Muscle of arm (tissue), 14 donors: Measurements from ENCODE around the gene FILIP1. TPM values are rescaled to one million over a fixed set of nuclear protein-coding genes. Genes with fewer than 3 reads are reported as not detected.

Source experiments
- DNase-seq: peaks from one replicate; pipeline ENCODE4 v3.0.0-alpha.2; 2013
- long read RNA-seq, 11 donors: transcript quantifications; one replicate each; lab custom pipeline, GENCODE V29; 2026
- polyA plus RNA-seq, 12 donors: library from polyadenylated mRNA; unstranded; fragments of 120-200 nt; gene quantifications; one replicate each; pipeline ENCODE4 v1.2.1, GENCODE V29; 2013; ENCODE audit not compliant: insufficient read length in 12 of 12

FILIP1 gene, protein sequence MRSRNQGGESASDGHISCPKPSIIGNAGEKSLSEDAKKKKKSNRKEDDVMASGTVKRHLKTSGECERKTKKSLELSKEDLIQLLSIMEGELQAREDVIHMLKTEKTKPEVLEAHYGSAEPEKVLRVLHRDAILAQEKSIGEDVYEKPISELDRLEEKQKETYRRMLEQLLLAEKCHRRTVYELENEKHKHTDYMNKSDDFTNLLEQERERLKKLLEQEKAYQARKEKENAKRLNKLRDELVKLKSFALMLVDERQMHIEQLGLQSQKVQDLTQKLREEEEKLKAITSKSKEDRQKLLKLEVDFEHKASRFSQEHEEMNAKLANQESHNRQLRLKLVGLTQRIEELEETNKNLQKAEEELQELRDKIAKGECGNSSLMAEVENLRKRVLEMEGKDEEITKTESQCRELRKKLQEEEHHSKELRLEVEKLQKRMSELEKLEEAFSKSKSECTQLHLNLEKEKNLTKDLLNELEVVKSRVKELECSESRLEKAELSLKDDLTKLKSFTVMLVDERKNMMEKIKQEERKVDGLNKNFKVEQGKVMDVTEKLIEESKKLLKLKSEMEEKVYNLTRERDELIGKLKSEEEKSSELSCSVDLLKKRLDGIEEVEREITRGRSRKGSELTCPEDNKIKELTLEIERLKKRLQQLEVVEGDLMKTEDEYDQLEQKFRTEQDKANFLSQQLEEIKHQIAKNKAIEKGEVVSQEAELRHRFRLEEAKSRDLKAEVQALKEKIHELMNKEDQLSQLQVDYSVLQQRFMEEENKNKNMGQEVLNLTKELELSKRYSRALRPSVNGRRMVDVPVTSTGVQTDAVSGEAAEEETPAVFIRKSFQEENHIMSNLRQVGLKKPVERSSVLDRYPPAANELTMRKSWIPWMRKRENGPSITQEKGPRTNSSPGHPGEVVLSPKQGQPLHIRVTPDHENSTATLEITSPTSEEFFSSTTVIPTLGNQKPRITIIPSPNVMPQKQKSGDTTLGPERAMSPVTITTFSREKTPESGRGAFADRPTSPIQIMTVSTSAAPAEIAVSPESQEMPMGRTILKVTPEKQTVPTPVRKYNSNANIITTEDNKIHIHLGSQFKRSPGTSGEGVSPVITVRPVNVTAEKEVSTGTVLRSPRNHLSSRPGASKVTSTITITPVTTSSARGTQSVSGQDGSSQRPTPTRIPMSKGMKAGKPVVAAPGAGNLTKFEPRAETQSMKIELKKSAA (N-terminal part only)
- polyA plus RNA-seq = 100 to 1,000 TPM in 1 of 12 donors, 10 to 100 TPM in 11; 17.8 to 282 (median 54.3) TPM
- long read RNA-seq, donor 1 = 0 reads
- long read RNA-seq, donor 2, partial matches to known transcripts = 33 of 43 reads
- long read RNA-seq, donor 2, other reads (novel, unspliced or antisense) = 10 of 43 reads
- long read RNA-seq, donor 3 = 0 reads
- long read RNA-seq, donor 4, partial matches to known transcripts = 8 of 8 reads
- long read RNA-seq, donor 4, other reads (novel, unspliced or antisense) = 0 of 8 reads
- long read RNA-seq, donor 5, partial matches to known transcripts = 17 of 17 reads
- long read RNA-seq, donor 5, other reads (novel, unspliced or antisense) = 0 of 17 reads
- long read RNA-seq, donor 6, partial matches to known transcripts = 15 of 15 reads
- long read RNA-seq, donor 6, other reads (novel, unspliced or antisense) = 0 of 15 reads
- long read RNA-seq, donor 7, partial matches to known transcripts = 7 of 7 reads
- long read RNA-seq, donor 7, other reads (novel, unspliced or antisense) = 0 of 7 reads
- long read RNA-seq, donor 8, partial matches to known transcripts = 21 of 21 reads
- long read RNA-seq, donor 8, other reads (novel, unspliced or antisense) = 0 of 21 reads
- long read RNA-seq, donor 9 = 0 reads
- long read RNA-seq, donor 10, partial matches to known transcripts = 16 of 16 reads
- long read RNA-seq, donor 10, other reads (novel, unspliced or antisense) = 0 of 16 reads
- long read RNA-seq, donor 11, partial matches to known transcripts = 7 of 7 reads
- long read RNA-seq, donor 11, other reads (novel, unspliced or antisense) = 0 of 7 reads

DNA sequence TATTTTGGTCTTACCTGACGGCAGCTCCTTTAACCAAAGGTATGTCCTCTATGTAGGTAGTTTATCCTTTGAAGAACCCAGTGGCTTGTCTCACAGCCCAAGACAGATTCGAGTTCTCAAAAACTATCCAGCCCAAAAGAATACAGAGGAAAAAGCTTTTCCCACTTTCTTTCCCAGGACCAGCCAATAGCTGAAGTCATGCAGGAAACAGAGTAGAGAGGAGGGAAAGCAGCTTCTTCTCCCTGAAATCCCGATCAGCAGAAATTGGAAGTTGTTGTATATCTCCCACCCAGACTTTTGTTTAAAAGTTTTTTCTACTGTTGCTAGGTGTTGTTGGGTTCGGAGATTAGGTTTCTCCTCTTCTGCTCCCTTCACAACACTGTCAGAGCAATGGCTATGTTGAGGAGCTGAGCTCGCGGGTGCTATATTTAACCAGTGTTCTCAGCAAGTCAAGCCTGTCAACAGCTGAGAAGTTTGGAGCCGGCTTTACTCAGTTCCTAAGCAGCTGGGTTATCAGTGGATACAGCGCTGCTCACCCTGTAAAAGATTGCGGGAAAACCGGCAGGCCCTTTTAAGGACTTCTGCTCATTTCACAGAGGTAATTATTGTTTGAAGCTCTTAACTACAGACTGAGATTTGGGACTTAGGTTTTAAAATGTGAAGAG, at the start of gene FILIP1:
TSS of gene FILIP1 (minus strand) at position 401 of the 665 bp plus-strand sequence. CDS start 78,828 bp downstream, outside the sequence.
- peak; percentile 87 for DNase-seq

DNA sequence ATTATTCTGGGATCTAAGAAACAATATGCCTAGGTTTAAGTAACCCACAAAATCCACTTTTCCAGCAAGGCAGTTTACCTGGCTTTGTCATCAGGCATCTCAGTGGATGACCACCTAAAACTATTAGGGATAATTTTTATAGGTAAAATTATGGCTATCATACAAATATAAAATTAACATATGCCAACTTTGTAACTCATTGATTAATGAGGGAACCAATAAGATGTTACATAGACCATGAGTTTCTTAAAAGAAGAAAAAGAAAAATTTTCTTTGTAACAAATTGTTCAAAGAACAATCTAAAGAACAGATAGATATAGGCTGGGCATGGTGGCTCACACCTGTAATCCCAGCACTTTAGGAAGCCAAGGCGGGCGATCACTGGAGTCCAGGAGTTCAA, 49.7 kb upstream of the FILIP1 start:
- no peak for DNase-seq

DNA sequence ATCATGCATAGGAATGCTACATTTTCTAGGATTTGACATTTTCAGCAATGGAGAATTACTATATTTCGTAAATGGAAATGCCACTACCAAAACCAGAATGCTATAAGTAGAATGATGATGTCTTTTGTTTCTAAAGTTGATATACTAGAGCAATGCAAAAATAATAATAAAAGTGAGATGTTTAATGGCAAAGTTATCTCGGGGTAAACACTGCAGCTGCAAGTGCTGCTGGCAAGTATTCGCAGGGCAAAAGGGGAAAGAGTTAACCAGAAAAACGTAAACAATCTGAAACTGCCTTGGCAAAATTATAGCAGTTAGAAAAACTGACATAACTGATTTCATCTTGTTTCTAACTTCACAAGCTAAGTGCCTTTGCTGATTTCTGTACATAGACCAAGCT, 45.5 kb upstream of the FILIP1 start:
- no peak for DNase-seq

DNA sequence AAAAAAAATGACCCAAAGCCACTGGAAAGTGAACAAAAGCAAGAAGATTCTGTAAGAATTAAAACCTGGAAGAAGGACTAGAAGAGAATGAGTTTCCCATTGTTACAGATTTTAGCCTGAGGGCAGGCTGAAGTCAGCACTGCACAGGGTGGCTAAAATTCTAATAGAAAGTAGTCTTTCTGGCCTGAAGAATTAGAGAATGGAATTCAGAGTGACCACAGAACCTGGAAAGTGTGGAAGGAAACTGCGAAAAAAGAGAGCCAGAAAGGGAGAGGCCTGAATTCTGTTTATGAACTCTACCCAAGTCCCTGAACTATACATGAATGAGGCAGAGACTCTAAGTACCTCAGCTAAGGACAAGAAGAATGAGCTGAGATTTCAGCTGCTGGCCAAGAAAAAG, 38.9 kb upstream of the FILIP1 start:
- no peak for DNase-seq

DNA sequence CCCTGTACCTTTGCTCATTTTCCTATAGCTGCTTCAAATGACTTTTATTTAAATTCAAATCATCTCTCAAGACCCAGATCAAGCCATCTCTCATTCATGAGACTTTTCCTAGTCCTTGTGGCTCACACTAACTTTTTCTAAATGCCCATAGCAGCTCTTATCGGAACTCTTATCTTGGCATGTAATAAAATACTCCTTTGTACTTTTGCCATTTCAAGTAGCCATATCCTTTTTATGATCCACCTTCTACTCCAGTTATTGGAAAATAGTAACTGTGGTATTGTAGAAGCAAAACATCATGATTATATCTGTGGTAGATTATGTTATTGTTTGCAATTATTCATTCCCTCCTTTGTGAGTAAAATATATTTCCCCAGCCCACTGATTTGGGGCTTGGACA, 37.6 kb upstream of the FILIP1 start:
- DNase-seq = no peak

DNA sequence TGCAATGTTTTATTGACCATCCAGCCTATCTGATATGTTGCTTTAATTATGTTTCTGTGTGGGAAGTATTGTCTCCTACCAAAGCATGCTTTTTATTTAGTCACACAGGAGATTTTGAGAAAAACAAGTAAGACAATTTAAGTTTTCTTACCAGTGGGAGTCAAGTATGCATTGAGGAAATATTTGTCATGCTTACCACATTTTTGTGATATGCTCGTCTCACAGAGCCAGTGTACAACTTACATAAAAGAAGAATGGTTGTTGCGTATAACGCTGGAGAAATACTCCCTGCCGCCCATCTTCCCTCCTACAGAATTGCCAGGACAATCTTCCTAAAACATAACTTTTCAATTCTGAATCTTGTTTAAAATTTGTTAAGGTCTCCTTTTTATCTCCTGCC, 37.1 kb upstream of the FILIP1 start:
- DNase-seq = no peak

DNA sequence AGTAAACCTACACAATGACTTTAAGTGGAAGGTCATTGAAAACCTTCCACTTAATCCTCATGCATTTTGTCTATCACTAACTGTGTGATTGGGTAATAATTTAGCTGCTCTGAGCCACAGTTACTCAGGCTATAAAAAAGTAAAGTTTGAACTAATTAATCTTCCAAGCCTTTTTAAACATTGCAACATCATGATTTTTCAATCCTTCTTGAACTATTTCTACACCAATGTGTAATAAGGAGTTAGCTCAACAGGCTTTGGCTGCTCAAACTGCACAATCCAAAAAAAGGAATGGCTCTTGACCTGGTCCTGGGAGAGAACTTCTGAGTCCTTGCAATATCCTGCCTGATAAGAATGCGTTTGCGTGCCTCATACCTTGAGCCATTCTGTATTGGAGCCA, 34.8 kb upstream of the FILIP1 start:
- DNase-seq = no peak

DNA sequence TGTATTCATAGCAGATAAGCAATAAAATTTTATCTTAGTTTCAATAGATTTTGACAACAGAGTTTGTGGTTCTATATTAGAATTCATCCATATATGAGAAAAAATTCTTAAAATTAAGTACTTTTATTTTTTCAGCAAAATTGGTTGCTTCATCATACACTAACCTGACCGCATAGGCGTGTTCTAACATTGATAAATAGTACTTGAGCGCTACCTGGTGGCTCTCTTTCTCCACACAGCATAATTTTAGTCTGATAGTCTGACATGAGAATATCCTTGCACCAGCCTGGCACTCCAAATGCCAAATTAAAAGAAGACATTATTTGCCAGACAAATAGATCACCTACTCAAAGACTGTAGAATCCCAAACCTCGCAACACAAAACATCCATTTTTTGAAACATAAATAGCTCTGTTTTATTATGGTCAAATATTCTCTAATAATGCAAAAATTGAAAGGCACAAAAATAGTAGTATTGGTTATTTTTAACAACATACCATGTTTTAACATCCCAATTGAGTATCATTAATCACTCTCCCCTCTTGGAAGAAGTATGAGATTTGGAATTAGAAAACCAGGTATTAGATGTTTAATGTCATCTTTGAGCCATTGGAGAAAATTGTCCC, 33.0 kb upstream of the FILIP1 start:
- DNase-seq = peak; percentile 70

DNA sequence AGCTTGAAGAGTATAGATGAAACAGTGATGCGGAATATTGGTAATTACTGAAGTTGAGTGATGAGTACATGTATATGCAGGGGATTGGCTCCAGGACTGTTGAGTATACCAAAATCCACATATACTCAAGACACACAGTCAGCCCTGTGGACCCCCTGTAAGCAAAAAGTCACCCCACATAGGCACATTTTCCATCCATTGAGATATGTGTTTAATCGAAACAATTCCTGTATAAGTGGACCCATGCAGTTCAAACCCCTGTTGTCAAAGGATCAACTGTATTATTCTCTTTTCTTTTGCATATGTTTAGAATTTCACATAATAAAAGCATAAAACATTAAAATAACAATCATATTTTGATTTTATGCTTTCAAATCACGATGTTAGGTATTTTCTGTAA, 32.1 kb upstream of the FILIP1 start:
- no peak for DNase-seq

DNA sequence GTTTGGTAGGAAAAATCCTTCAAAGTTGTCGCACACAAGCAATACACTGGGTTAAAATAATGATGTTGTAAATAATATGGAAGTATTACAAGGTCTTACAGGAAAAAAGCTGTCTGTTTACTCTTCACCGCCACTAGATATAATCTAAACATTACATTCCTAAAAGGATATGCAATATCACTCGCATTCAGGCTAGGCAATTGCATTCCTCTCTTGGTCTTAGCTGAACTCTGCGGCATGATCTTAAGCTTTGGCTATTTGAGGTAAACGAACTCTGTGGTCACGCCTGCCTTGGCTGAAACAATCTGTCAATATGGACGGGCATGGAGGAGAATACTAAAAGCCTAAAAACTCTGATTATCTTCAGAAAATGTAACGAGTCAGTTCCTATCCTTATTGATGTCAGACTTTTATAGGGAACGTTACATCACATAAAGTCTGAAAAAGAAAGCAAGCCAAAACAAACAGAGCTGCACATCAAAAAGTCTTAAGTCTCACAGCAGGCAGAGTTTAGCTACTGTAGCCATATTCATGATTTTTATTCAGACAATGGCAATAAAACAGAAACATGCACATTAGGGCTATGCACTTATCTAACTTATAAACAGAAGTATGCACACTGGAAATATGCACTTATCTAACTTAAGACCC, 30.8 kb upstream of the FILIP1 start:
- peak; percentile 24 for DNase-seq

DNA sequence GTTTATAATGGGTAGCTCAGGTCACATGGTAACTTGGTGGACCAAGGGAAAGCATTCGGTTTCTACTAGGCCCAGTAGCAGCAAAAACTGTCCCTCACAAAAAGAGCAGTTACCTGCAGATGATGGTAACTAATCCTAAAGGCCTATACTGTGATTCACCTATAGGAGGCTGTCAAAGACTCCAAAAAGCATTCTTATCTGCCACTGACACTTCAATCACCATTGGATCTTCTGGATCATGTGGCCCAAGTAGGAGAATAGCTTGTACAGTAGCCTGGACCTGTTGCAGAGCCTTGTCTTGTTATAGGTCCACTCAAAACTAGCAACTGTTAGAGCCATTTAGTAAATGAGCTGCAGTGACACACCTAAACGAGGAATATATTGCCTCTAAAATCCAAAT, 23.2 kb upstream of the FILIP1 start:
- no peak for DNase-seq

DNA sequence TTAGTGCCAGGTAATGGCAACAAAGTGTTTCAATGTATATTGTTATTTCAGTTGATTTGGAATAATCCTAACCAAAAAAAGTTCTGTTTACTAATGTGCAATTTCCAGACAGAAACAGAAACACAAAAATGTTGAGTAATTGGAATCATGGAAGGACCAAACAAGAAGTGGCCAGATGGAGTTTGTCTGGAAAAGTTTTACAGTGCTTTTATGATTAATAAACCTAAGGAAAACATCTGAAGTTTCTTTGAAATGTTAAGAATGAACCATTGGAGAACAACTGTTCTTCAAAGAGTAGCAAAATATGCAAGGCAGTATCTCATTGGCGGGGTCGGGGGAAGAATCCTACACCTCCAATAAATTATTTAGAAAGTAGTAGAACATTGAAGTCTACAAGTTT, 19.0 kb upstream of the FILIP1 start:
- DNase-seq = no peak

DNA sequence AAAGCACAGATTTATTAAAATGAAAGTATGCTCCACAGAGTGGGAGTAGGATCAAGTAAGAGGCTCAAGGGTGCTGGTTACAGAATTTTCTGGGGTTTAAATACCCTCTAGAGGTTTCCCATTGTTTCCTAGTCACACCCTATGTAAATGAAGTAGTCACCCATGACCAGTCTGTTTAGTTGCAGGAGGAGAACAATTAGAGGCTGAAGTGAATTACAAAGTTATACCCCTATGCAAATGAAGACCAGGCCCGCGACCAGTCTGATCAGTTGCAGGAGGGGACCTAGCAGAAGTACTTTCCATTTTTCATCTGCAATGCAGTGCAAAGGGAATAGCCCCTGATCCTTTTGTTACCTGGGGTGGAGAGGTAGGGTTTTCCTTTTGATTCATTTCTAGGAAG, 11.8 kb upstream of the FILIP1 start:
- DNase-seq = no peak

DNA sequence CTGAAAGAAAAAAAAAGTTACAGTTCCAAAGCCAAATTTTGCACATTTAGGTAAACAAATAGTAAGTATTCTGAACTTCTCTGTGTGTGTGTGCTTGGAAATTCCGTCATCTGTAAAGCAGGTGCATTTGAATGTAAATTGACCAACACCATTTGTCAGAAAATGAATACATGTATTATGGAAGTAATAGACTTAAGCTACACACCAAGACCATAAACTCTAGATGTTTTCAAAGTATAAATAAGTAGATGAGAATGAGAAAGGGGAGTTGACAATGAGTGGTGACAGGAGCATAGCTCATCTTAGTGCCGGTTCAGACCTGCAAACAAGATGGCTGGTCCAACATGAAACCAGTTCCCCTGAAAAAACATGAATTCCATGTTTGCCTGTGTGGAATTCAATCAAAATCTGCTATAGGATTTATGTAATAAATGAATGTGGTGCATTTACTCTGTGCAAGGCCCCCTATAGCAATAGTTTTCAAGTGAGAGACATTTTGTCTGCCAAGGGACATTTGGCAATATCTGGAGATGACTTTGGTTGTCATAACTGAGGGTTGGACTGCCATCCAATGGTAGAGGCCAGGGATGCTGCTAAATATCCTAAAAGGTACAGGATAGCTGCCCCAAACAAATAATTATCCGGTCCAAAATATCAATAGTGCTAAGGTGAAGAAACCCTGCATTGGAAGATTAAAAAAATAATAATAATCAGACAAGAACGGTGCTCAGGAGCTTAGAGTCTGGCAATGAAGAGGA, 11.0 kb upstream of the FILIP1 start:
- no peak for DNase-seq

DNA sequence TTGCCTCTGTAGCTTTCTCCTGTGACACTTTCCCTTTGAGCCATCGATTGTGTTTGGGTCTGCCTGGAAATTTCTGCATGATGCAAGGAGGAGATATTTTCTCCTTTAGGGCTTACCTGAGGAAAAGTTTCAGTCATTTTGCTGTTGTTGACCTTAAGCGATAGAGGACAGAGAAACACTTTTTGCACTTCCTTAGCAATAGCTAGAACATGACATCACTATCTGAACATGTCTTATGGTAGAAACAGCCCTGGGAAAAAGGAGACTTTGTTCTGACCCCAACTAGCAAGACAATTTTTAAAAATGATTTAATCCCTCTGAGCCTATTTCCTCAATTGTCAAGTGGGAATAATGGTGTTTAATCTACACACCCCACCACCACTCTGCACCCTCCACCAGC, 9.7 kb upstream of the FILIP1 start:
- DNase-seq = no peak

DNA sequence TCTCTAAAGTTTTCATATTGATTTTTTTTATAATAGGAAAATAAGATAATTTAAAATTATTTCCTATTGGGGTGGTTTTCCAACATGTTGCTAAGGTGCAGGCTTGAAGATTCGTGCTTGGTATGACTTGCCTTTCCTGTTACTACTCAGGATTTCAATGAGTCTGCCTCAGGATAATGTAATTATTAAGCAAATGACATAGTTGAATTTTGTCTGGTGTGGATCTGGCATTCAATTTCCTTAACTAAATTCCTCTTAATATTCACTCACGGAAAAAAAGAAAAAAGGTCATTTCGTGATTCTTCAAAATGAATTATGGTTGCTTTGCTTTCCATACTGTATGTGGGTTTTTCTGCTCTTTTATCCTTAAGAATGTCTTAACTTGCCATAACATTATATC, 9.3 kb upstream of the FILIP1 start:
- no peak for DNase-seq

DNA sequence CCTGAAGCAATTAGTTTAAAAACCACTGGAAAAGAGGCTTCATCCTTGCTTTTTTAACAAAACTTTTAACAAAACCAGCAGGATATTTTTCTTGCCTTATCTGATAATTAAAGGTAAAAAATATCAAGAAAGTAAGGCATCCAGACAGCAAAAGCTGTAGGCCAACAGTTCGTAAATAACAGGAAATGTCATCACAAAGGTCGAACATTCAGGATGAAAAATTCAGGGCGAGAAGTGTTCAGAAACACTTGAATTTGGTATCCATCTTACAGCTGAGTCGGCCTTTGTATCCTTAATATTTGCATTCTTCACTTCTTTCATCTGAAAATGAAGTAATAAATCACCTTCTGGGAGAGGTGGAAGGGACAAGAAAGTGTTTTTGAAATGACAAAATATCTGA, 8.2 kb upstream of the FILIP1 start:
- no peak for DNase-seq

DNA sequence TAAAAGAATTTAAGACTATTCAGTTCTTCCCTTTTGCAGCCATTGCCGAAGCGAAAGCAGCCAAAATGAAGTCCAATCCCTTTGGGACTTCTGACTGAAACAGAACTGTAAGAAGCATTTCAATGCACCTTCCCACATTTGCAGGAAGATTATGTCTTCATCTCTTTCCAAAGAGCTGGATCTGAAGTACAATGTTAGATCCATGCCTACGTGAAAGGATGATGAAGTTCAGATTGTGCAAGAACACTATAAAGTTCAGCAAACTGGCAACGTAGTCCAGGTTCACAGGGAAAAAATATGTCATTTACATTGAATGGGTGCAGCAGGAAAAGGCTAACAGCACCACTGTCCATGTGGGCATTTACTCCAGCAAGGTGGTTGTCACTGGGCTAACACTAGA, 6.0 kb upstream of the FILIP1 start:
- DNase-seq = no peak
